H1 (cell line): ENCODE data around the gene C19orf73.

Experiments used
- EZH2 ChIP-seq: fragments of 200-600 bp; sonication (generic); IDR thresholded peaks from 2 replicates; pipeline ENCODE4 v1.7.1; 2012; ENCODE audit warnings: low read depth, mild to moderate bottlenecking, moderate library complexity, low read length, inconsistent platforms; ENCODE audit not compliant: severe bottlenecking
- FOSL1 ChIP-seq: IDR thresholded peaks from 2 replicates; pipeline ENCODE4 v1.6.1; 2011; ENCODE audit warnings: mild to moderate bottlenecking, low read depth, low read length, moderate library complexity; ENCODE audit not compliant: insufficient read depth
- KDM1A ChIP-seq: fragments of 200-600, 300-600 bp; sonication (generic); IDR thresholded peaks from 2 replicates; pipeline ENCODE4 v1.7.1; 2016; ENCODE audit warnings: mild to moderate bottlenecking, low read length, borderline replicate concordance
- POLR2A ChIP-seq, 2 experiments: IDR thresholded peaks; 1 replicate in 1 of 2; 2 replicates in 1 of 2; pipeline ENCODE4 v1.6.1; 2011; ENCODE audit warnings: low read depth in 2 of 2, low read length in 2 of 2, mild to moderate bottlenecking in 2 of 2; ENCODE audit errors: control extremely low read depth in 1 of 2
- POLR2AphosphoS5 ChIP-seq: IDR thresholded peaks from 2 replicates; pipeline ENCODE4 v1.6.1; 2011; ENCODE audit warnings: low read depth, low read length
- RFX5 ChIP-seq: IDR thresholded peaks from 2 replicates; pipeline ENCODE4 v1.6.1; 2011; ENCODE audit warnings: low read depth, low read length, improper control_type of control experiment, borderline replicate concordance
- YY1 ChIP-seq: IDR thresholded peaks from 2 replicates; pipeline ENCODE4 v1.6.1; 2011; ENCODE audit warnings: low read depth, mild to moderate bottlenecking, low read length
- ZNF274 ChIP-seq: IDR thresholded peaks from 2 replicates; pipeline ENCODE4 v1.7.0; 2012; ENCODE audit warnings: low read length, borderline replicate concordance; ENCODE audit errors: extremely low read depth
- TF ChIP-seq, protein P1 (sequence below), 3 experiments: IDR thresholded peaks; 1 replicate in 2 of 3; 2 replicates in 1 of 3; pipeline versions ENCODE4 v1.5.1 to v1.6.1; 2011; ENCODE audit warnings: low read length in 3 of 3, mild to moderate bottlenecking in 3 of 3, inconsistent platforms in 2 of 3, low read depth in 1 of 3, moderate library complexity in 1 of 3; ENCODE audit not compliant: insufficient read depth in 1 of 3; ENCODE audit errors: control extremely low read depth in 1 of 3
- TF ChIP-seq, protein P2 (sequence below): IDR thresholded peaks from 2 replicates; pipeline ENCODE4 v1.6.1; 2011; ENCODE audit warnings: low read depth, mild to moderate bottlenecking, low read length; ENCODE audit not compliant: insufficient read depth
- TF ChIP-seq, protein P3 (sequence below): IDR thresholded peaks from 2 replicates; pipeline ENCODE4 v1.6.1; 2011; ENCODE audit warnings: low read length, improper control_type of control experiment
- TF ChIP-seq, protein P4 (sequence below): IDR thresholded peaks from 2 replicates; pipeline ENCODE4 v1.6.1; 2012; ENCODE audit warnings: inconsistent platforms

DNA sequence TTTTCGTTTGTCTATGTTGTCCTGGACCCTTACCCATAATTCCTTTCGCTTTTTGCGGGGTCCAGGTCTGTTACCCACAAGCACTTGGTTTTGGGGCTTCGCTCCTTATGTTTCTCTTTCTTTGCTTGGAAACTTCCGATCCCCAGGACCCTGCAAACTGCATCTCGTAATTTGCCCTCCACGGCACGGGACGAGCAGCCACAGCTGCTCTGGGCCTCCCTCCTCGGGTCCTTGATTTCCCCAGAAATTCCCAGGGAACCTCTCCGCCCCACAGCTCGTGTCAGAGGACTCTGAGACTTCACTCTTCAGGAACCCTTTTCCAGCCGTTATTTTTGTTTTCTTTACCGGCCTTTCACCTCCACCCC, 33.1 kb downstream of the C19orf73 start:
- TF ChIP-seq, protein P1, sequence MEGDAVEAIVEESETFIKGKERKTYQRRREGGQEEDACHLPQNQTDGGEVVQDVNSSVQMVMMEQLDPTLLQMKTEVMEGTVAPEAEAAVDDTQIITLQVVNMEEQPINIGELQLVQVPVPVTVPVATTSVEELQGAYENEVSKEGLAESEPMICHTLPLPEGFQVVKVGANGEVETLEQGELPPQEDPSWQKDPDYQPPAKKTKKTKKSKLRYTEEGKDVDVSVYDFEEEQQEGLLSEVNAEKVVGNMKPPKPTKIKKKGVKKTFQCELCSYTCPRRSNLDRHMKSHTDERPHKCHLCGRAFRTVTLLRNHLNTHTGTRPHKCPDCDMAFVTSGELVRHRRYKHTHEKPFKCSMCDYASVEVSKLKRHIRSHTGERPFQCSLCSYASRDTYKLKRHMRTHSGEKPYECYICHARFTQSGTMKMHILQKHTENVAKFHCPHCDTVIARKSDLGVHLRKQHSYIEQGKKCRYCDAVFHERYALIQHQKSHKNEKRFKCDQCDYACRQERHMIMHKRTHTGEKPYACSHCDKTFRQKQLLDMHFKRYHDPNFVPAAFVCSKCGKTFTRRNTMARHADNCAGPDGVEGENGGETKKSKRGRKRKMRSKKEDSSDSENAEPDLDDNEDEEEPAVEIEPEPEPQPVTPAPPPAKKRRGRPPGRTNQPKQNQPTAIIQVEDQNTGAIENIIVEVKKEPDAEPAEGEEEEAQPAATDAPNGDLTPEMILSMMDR (IDR thresholded peaks at IDR 0.05; ENCODE audit: control extremely low read depth in 1 of 3, insufficient read depth in 1 of 3, low read depth in 1 of 3, low read length in 3 of 3) = no peak; a peak in 1 of 4 replicates
- TF ChIP-seq EZH2 (no peak), FOSL1 (no peak), POLR2AphosphoS5 (no peak), POLR2A (IDR thresholded peaks at IDR 0.05; ENCODE audit: control extremely low read depth in 1 of 2, low read depth in 2 of 2, low read length in 2 of 2) (no peak; a peak in 1 of 3 replicates), KDM1A (no peak), RFX5 (no peak), YY1 (no peak), ZNF274 (no peak)
- TF ChIP-seq, protein P2, sequence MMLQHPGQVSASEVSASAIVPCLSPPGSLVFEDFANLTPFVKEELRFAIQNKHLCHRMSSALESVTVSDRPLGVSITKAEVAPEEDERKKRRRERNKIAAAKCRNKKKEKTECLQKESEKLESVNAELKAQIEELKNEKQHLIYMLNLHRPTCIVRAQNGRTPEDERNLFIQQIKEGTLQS = no peak
- TF ChIP-seq, protein P3, sequence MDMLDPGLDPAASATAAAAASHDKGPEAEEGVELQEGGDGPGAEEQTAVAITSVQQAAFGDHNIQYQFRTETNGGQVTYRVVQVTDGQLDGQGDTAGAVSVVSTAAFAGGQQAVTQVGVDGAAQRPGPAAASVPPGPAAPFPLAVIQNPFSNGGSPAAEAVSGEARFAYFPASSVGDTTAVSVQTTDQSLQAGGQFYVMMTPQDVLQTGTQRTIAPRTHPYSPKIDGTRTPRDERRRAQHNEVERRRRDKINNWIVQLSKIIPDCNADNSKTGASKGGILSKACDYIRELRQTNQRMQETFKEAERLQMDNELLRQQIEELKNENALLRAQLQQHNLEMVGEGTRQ = no peak
- TF ChIP-seq, protein P4, sequence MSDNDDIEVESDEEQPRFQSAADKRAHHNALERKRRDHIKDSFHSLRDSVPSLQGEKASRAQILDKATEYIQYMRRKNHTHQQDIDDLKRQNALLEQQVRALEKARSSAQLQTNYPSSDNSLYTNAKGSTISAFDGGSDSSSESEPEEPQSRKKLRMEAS = no peak
